HepG2 (cell line): Measurements from ENCODE around the gene UBE2E1. TPM values are rescaled to one million over a fixed set of nuclear protein-coding genes. Genes with fewer than 3 reads are reported as not detected.

ENCODE experiments used
- ATAC-seq: fragments of 200-7000 bp; cut with Tn5 transposase; 3 replicates; pipeline ENCODE4 v1.9.1; 2020; ENCODE audit warnings: mild to moderate bottlenecking, moderate library complexity
- BruUV-seq: library from RNA; stranded (reverse); fragments of 400-500 nt; replicated peaks from 2 replicates; lab custom pipeline; 2021; lab: Mats Ljungman, UMichigan
- CTCF ChIA-PET: fragments of 300-600 bp; formaldehyde crosslinking; extraction: SDS; loops from one replicate; lab custom pipeline; 2021; ENCODE audit warnings: low total read pairs, inconsistent platforms, low intra/inter-chr PET ratio; lab: Yijun Ruan, JAX
- POLR2A ChIA-PET: fragments of 350-600 bp; sonication (Branson Sonifier 250); formaldehyde crosslinking; loops from one replicate; lab custom pipeline; 2020; ENCODE audit warnings: antibody characterized with exemption, inconsistent platforms; lab: Yijun Ruan, JAX
- DNase-seq: peaks from one replicate; pipeline ENCODE4 v3.0.0-alpha.2; 2015; ENCODE audit warnings: low spot score
- FAIRE-seq: peaks from 3 replicates; lab custom pipeline; 2011; peaks lifted over from hg19 to GRCh38; lab: Jason Lieb, UNC
- H2AFZ ChIP-seq: one replicate; pipeline ENCODE4 v1.6.1; 2011; ENCODE audit warnings: low read length, inconsistent platforms
- H3K27ac ChIP-seq: fragments of 300-600 bp; 3 replicates; pipeline ENCODE4 v1.8.0; 2011; ENCODE audit warnings: mixed run types, mild to moderate bottlenecking, mixed read lengths, low read length, inconsistent platforms; ENCODE audit not compliant: insufficient read depth; ENCODE audit errors: extremely low read length
- H3K27me3 ChIP-seq, 2 experiments: fragments of 200-600 bp in 1 of 2; 2 replicates in 1 of 2; 3 replicates in 1 of 2; pipeline versions ENCODE4 v1.6.0 to v1.8.0; 2011; ENCODE audit warnings: low read length in 2 of 2, mild to moderate bottlenecking in 2 of 2, moderate library complexity in 2 of 2, inconsistent platforms in 1 of 2; ENCODE audit not compliant: insufficient read depth in 2 of 2, control insufficient read depth in 1 of 2
- H3K36me3 ChIP-seq, 2 experiments: fragments of 200-600 bp in 1 of 2; replicated peaks in 1 of 2; 2 replicates in 1 of 2; 3 replicates in 1 of 2; pipeline versions ENCODE4 v1.5.1 to v1.8.0; 2011; ENCODE audit warnings: low read length in 2 of 2, inconsistent platforms in 1 of 2; ENCODE audit not compliant: insufficient read depth in 2 of 2, control insufficient read depth in 1 of 2
- H3K4me1 ChIP-seq: 2 replicates; pipeline ENCODE4 v1.5.1; 2012; ENCODE audit warnings: low read length, inconsistent platforms; ENCODE audit not compliant: insufficient read depth
- H3K4me2 ChIP-seq: 2 replicates; pipeline ENCODE4 v1.6.0; 2011; ENCODE audit warnings: low read depth, low read length, inconsistent platforms
- H3K4me3 ChIP-seq, 3 experiments: fragments of 200-600 bp in 1 of 3; sonication (generic), shearing (Covaris generic) in 1 of 3; replicated peaks in 1 of 3; 2 replicates each; pipeline ENCODE4 v1.5.1; 2011 to 2016; ENCODE audit warnings: low read length in 3 of 3, inconsistent platforms in 2 of 3, low read depth in 2 of 3, mild to moderate bottlenecking in 2 of 3, control low read depth in 1 of 3, mixed read lengths in 1 of 3; ENCODE audit not compliant: insufficient read depth in 1 of 3
- H3K79me2 ChIP-seq: one replicate; pipeline ENCODE4 v1.6.1; 2011; ENCODE audit warnings: low read length, inconsistent platforms; ENCODE audit not compliant: insufficient read depth
- H3K9ac ChIP-seq: 2 replicates; pipeline ENCODE4 v1.6.0; 2011; ENCODE audit warnings: mild to moderate bottlenecking, low read depth, low read length, inconsistent platforms; ENCODE audit not compliant: insufficient read depth
- H3K9me3 ChIP-seq: 2 replicates; pipeline ENCODE4 v1.5.1; 2012; ENCODE audit warnings: mild to moderate bottlenecking, low read length
- H4K20me1 ChIP-seq: 2 replicates; pipeline ENCODE4 v1.6.0; 2011; ENCODE audit warnings: inconsistent platforms, mild to moderate bottlenecking, low read length, moderate library complexity; ENCODE audit not compliant: insufficient read depth
- ATM ChIP-seq: fragments of 450-650 bp; IDR thresholded peaks from 2 replicates; pipeline ENCODE4 v1.7.1; 2017; ENCODE audit warnings: mild to moderate bottlenecking, borderline replicate concordance
- CEBPB ChIP-seq: IDR thresholded peaks from 2 replicates; pipeline ENCODE4 v1.6.1; 2011; ENCODE audit warnings: low read depth, low read length, improper control_type of control experiment, borderline replicate concordance
- EED ChIP-seq: sonication (generic); formaldehyde crosslinking; IDR thresholded peaks from 2 replicates; pipeline ENCODE4 v1.5.0; 2020; ENCODE audit warnings: mild to moderate bottlenecking, missing genetic modification reagents
- HMG20B ChIP-seq: conservative IDR thresholded peaks from 2 replicates; pipeline ENCODE4 v1.6.1; 2016; ENCODE audit warnings: missing genetic modification reagents, missing compliant biosample characterization
- HNF4G ChIP-seq, 2 experiments: sonication (generic) in 1 of 2; formaldehyde crosslinking in 1 of 2; IDR thresholded peaks; 2 replicates each; pipeline versions ENCODE4 v1.4.0 to v1.6.1; 2011 to 2020; ENCODE audit warnings: borderline replicate concordance in 2 of 2, low read depth in 2 of 2, mild to moderate bottlenecking in 2 of 2, low read length in 1 of 2, missing genetic modification reagents in 1 of 2, moderate library complexity in 1 of 2
- JUNB ChIP-seq: sonication (generic); formaldehyde crosslinking; IDR thresholded peaks from 2 replicates; pipeline ENCODE4 v1.8.0; 2022; ENCODE audit warnings: missing genetic modification reagents, mild to moderate bottlenecking, borderline replicate concordance
- KDM4B ChIP-seq: sonication (generic); formaldehyde crosslinking; IDR thresholded peaks from 2 replicates; pipeline ENCODE4 v1.4.0; 2020; ENCODE audit warnings: missing genetic modification reagents
- KDM5A ChIP-seq: fragments of 200-600 bp; sonication (generic); IDR thresholded peaks from 2 replicates; pipeline ENCODE4 v1.7.0; 2018; ENCODE audit warnings: antibody characterized with exemption, mild to moderate bottlenecking, low read length, borderline replicate concordance
- MED1 ChIP-seq: sonication (generic); formaldehyde crosslinking; IDR thresholded peaks from 2 replicates; pipeline ENCODE4 v1.4.0; 2020; ENCODE audit warnings: missing genetic modification reagents
- STAG1 ChIP-seq: sonication (generic); formaldehyde crosslinking; IDR thresholded peaks from 2 replicates; pipeline ENCODE4 v1.4.0; 2020; ENCODE audit warnings: missing genetic modification reagents
- TOPORS ChIP-seq: sonication (generic); formaldehyde crosslinking; IDR thresholded peaks from 2 replicates; pipeline ENCODE4 v1.8.0; 2023; ENCODE audit warnings: mild to moderate bottlenecking, missing genetic modification reagents
- ZFP90 ChIP-seq: sonication (generic); formaldehyde crosslinking; IDR thresholded peaks from 2 replicates; pipeline ENCODE4 v1.8.0; 2022; ENCODE audit warnings: missing genetic modification reagents, mild to moderate bottlenecking, inconsistent platforms, borderline replicate concordance
- ZNF446 ChIP-seq: sonication (generic); formaldehyde crosslinking; IDR thresholded peaks from 2 replicates; pipeline ENCODE4 v1.5.0; 2020; ENCODE audit warnings: mild to moderate bottlenecking, missing genetic modification reagents
- ZNF501 ChIP-seq: sonication (generic); formaldehyde crosslinking; IDR thresholded peaks from 2 replicates; pipeline ENCODE4 v1.5.1; 2020; ENCODE audit warnings: mild to moderate bottlenecking, moderate library complexity, missing genetic modification reagents
- ZNF558 ChIP-seq: sonication (generic); formaldehyde crosslinking; IDR thresholded peaks from 2 replicates; pipeline ENCODE4 v1.9.0; 2022; ENCODE audit warnings: mild to moderate bottlenecking, missing genetic modification reagents, borderline replicate concordance
- ZNF850 ChIP-seq: sonication (generic); formaldehyde crosslinking; conservative IDR thresholded peaks from 2 replicates; pipeline ENCODE4 v1.9.0; 2021; ENCODE audit warnings: mild to moderate bottlenecking, missing genetic modification reagents
- WGBS: methylation state at CpG from one replicate; pipeline ENCODE4 v1.1.6; 2017; ENCODE audit warnings: low lambda C conversion rate; 5-methylcytosine and 5-hydroxymethylcytosine counted together
- in situ Hi-C: cut with HindIII; loops from 2 replicates; pipeline ENCODE4 v1.10.0; 2017; ENCODE audit warnings: low pct_unique_long_range_greater_than_20kb; ENCODE audit not compliant: extremely low pct_ligation_motif_present
- intact Hi-C: fragments of 100-400 bp; cut with micrococcal nuclease; formaldehyde crosslinking; loops from one replicate; pipeline ENCODE4 v1.10.0; 2022; ENCODE audit not compliant: unreplicated experiment
- polyA plus RNA-seq, 8 experiments: library from polyadenylated mRNA; depleted of rRNA in 3 of 8; stranded (reverse) in 7 of 8; unstranded in 1 of 8; fragments of >200 nt; fragmentation: Illumina TruSeq in 4 of 8; extraction: Trizol in 4 of 8; gene quantifications; 2 replicates each; pipeline versions ENCODE4 v1.2.1 to v1.2.3, GENCODE V29; 2011 to 2016; ENCODE audit warnings: low read depth in 4 of 8, missing spikeins in 1 of 8, mixed read lengths in 1 of 8; ENCODE audit not compliant: insufficient read depth in 1 of 8
- total RNA-seq, 5 experiments: library from RNA; depleted of rRNA; stranded (reverse); fragments of >200 nt; fragmentation: Illumina TruSeq; extraction: Trizol; gene quantifications; 2 replicates each; pipeline ENCODE4 v1.2.3, GENCODE V29; 2016; ENCODE audit warnings: low read depth in 1 of 5
- TF ChIP-seq, protein P1 (sequence below): sonication (generic); formaldehyde crosslinking; IDR thresholded peaks from 2 replicates; pipeline ENCODE4 v1.5.1; 2020; ENCODE audit warnings: mild to moderate bottlenecking, moderate library complexity, missing genetic modification reagents
- TF ChIP-seq, protein P2 (sequence below): IDR thresholded peaks from 2 replicates; pipeline ENCODE4 v1.6.1; 2016; ENCODE audit warnings: missing compliant biosample characterization, missing genetic modification reagents, borderline replicate concordance
- TF ChIP-seq, protein P3 (sequence below): IDR thresholded peaks from 2 replicates; pipeline ENCODE4 v1.6.1; 2016; ENCODE audit warnings: mild to moderate bottlenecking

The UBE2E1 gene
- total and polyA plus RNA-seq, 2 of the 13 experiments (the other 11 are each of a cell fraction or from before 2014, with no cell fraction given), result 55.4 to 61.8 TPM

DNA sequence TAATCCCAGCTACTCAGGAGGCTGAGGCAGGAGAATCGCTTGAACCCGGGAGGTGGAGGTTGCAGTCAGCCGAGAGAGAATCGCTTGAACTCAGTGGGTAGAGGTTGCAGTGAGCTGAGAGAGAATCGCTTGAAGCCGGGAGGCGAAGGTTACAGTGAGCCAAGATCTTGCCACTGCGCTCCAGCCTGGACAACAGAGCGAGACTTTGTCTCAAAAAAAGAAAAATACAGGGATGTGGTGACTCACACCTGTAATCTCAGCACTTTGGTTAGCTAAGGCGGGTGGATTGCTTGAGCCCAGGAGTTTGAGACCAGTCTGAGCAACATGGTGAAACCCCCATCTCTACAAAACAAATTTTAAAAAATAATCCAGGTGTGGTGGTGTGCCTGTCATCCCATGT, 26.8 kb downstream of the UBE2E1 start (continued):
- TF ChIP-seq ATM (no peak), KDM4B (CRISPR knock-in tag) (no peak), ZFP90 (CRISPR knock-in tag) (no peak), HNF4G (IDR thresholded peaks at IDR 0.05; ENCODE audit: borderline replicate concordance, low read depth, low read length) (no peak), HNF4G (CRISPR knock-in tag; IDR thresholded peaks at IDR 0.05; ENCODE audit: borderline replicate concordance, low read depth) (no peak), JUNB (CRISPR knock-in tag) (no peak)

DNA sequence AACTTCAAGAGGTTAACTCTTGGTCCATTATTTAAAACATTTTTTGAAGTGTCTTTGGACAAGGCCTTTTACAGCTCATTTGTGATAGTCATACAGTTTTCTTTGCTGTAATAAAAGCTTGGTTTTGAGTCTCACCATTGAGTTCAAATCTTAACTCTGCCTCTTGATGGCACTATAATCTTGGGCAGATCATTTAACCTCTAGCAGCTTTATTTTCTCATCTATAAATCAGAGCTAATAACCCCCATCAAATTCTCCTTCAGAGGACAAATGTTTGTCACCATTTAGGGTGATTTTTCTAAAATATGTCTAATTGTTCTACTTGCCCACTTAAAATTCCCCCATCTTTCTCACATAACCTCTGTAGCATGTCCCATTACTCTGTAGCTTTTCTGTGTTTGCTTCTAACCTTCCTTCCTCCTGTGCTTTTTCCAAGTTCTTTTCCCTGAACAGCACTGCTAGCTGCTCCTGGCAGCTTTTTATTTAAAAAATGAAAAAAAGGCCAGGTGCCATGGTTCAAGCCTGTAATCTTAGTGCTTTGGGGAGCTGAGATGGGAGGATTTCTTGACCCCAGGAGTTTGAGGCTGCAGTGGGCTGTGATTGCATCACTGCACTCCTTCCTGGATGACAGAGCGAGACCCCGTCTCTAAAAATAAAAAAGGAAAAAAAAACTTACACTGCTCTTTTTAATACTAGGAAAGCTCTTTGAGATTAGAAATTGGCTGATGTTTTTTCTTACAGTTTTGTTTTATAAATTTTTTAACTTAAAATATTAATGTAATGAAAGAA, 28.5 kb downstream of the UBE2E1 start:
- in situ Hi-C loops, result no loop called here
- intact Hi-C loops, result no loop called here
- BruUV-seq, result no TSS peak
- Histone ChIP-seq H3K4me2 (no peak overlapping the region), H3K9me3 (no peaks in the 10 kb centered on the region), H3K9ac (no peak overlapping the region), H3K36me3 (peaks cover 1 to 2% of the 10 kb centered on the region in 2 experiments; a peak in 2 of 5 replicates), H3K4me1 (no peaks in the 10 kb centered on the region), H3K27ac (no peak overlapping the region), H2AFZ (no peak overlapping the region), H4K20me1 (peaks cover 9% of the 10 kb centered on the region; the same call in 1 of the 2 replicates), H3K79me2 (peaks cover 28% of the 10 kb centered on the region), H3K27me3 (no peaks in the 10 kb centered on the region), H3K4me3 (no peak overlapping the region)
- no peak for ATAC-seq
- DNase-seq, result no peak
- no peak for FAIRE-seq
- 96% methylated on average over 2 of the region's 2 CpGs for WGBS
- ChIA-PET POLR2A (no interaction called here), CTCF (no interaction called here)
- TF ChIP-seq CEBPB (peak; percentile 5; the same call in 1 of the 2 replicates), STAG1 (CRISPR knock-in tag) (peak; percentile 16; the same call in 1 of the 2 replicates), ZNF501 (CRISPR knock-in tag) (no peak), ZNF446 (no peak), ZNF558 (CRISPR knock-in tag) (no peak), KDM5A (no peak), EED (CRISPR knock-in tag) (no peak), HMG20B (CRISPR knock-in tag) (no peak), ZNF850 (CRISPR knock-in tag) (no peak), MED1 (CRISPR knock-in tag) (no peak), TOPORS (CRISPR knock-in tag) (no peak)
- TF ChIP-seq, protein P1, sequence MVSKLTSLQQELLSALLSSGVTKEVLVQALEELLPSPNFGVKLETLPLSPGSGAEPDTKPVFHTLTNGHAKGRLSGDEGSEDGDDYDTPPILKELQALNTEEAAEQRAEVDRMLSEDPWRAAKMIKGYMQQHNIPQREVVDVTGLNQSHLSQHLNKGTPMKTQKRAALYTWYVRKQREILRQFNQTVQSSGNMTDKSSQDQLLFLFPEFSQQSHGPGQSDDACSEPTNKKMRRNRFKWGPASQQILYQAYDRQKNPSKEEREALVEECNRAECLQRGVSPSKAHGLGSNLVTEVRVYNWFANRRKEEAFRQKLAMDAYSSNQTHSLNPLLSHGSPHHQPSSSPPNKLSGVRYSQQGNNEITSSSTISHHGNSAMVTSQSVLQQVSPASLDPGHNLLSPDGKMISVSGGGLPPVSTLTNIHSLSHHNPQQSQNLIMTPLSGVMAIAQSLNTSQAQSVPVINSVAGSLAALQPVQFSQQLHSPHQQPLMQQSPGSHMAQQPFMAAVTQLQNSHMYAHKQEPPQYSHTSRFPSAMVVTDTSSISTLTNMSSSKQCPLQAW (CRISPR knock-in tag), result no peak
- TF ChIP-seq, protein P2, sequence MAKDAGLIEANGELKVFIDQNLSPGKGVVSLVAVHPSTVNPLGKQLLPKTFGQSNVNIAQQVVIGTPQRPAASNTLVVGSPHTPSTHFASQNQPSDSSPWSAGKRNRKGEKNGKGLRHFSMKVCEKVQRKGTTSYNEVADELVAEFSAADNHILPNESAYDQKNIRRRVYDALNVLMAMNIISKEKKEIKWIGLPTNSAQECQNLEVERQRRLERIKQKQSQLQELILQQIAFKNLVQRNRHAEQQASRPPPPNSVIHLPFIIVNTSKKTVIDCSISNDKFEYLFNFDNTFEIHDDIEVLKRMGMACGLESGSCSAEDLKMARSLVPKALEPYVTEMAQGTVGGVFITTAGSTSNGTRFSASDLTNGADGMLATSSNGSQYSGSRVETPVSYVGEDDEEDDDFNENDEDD (CRISPR knock-in tag), result no peak
- TF ChIP-seq, protein P3, sequence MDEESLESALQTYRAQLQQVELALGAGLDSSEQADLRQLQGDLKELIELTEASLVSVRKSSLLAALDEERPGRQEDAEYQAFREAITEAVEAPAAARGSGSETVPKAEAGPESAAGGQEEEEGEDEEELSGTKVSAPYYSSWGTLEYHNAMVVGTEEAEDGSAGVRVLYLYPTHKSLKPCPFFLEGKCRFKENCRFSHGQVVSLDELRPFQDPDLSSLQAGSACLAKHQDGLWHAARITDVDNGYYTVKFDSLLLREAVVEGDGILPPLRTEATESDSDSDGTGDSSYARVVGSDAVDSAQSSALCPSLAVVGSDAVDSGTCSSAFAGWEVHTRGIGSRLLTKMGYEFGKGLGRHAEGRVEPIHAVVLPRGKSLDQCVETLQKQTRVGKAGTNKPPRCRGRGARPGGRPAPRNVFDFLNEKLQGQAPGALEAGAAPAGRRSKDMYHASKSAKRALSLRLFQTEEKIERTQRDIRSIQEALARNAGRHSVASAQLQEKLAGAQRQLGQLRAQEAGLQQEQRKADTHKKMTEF (CRISPR knock-in tag), result no peak
